ENCODE results near the gene CKAP2L. TPM values are rescaled to one million over a fixed set of nuclear protein-coding genes. Genes with fewer than 3 reads are reported as not detected.
A peak's percentile ranks its signal among the peaks of the same experiment; 100 is the strongest.

Gene CKAP2L
- total and polyA plus RNA-seq, 10 of the 15 experiments (the other 5 are each of a cell fraction or from before 2014, with no cell fraction given) = 10.5 to 37.4 (median 20.2) TPM

DNA sequence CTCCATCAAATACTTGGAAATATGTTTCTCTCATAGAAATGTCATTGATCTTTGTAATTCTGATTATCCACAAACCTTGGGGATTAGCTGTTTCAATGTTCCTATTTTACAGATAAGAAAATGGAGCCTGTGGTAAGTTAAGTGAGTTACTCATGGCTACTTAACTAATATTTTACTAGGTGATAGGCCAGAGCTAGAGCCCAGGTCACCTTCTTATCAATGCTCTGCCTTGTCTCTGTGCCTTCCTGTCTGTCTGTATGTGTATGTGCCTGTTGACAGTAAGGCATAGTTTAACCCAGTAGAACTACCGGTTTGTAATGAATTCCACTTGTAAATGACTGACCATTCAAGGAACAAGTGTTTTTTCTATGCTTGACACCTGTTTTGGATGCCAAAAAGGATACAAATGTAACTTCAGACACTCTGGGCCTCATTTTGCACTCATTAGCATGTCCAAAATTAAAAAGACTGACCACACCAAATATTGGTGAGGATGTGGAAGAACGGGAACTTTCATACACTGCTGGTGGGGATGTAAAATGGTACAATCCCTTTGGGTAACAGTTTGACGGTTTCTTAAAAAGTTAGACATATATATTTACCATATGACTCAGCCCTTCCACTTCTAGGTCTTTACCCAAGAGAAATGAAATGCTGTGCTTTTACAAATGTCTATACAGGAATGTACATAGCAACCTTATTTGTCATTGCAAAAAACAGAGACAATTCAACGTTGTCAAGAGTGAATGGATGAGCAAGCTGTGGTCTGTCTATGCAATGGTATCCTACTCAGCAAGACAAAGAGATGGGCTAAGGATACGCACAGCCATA, 39.5 kb upstream of the CKAP2L start (continued):
- TF ChIP-seq MTA2 (IDR thresholded peaks at IDR 0.05; ENCODE audit: low read depth) = peak; percentile 67
- no peak for TF ChIP-seq NFYA (IDR thresholded peaks at IDR 0.05; ENCODE audit: borderline replicate concordance, low read depth, low read length)
- no peak for TF ChIP-seq MXI1 (IDR thresholded peaks at IDR 0.05; ENCODE audit: low read depth, low read length)
- peak; percentile 79 for TF ChIP-seq JUNB (IDR thresholded peaks at IDR 0.05)
- TF ChIP-seq, protein P1, sequence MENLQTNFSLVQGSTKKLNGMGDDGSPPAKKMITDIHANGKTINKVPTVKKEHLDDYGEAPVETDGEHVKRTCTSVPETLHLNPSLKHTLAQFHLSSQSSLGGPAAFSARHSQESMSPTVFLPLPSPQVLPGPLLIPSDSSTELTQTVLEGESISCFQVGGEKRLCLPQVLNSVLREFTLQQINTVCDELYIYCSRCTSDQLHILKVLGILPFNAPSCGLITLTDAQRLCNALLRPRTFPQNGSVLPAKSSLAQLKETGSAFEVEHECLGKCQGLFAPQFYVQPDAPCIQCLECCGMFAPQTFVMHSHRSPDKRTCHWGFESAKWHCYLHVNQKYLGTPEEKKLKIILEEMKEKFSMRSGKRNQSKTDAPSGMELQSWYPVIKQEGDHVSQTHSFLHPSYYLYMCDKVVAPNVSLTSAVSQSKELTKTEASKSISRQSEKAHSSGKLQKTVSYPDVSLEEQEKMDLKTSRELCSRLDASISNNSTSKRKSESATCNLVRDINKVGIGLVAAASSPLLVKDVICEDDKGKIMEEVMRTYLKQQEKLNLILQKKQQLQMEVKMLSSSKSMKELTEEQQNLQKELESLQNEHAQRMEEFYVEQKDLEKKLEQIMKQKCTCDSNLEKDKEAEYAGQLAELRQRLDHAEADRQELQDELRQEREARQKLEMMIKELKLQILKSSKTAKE (IDR thresholded peaks at IDR 0.05; ENCODE audit: low read depth, poor library complexity, severe bottlenecking) = peak; percentile 77
- TF ChIP-seq NFIC (IDR thresholded peaks at IDR 0.05; ENCODE audit: low read depth, low read length) = peak; percentile 84; the same call in 1 of the 2 replicates
- no peak for TF ChIP-seq ASH2L (IDR thresholded peaks at IDR 0.05; ENCODE audit: borderline replicate concordance, low read depth)
- TF ChIP-seq STAT3 (IDR thresholded peaks at IDR 0.05; ENCODE audit: low read depth, low read length) = peak; percentile 63; the same call in 1 of the 2 replicates
- peak; percentile 2; the same call in 1 of the 2 replicates for TF ChIP-seq SPI1 (IDR thresholded peaks at IDR 0.05; ENCODE audit: borderline replicate concordance, insufficient read depth, low read depth, low read length)
- TF ChIP-seq, protein P2, sequence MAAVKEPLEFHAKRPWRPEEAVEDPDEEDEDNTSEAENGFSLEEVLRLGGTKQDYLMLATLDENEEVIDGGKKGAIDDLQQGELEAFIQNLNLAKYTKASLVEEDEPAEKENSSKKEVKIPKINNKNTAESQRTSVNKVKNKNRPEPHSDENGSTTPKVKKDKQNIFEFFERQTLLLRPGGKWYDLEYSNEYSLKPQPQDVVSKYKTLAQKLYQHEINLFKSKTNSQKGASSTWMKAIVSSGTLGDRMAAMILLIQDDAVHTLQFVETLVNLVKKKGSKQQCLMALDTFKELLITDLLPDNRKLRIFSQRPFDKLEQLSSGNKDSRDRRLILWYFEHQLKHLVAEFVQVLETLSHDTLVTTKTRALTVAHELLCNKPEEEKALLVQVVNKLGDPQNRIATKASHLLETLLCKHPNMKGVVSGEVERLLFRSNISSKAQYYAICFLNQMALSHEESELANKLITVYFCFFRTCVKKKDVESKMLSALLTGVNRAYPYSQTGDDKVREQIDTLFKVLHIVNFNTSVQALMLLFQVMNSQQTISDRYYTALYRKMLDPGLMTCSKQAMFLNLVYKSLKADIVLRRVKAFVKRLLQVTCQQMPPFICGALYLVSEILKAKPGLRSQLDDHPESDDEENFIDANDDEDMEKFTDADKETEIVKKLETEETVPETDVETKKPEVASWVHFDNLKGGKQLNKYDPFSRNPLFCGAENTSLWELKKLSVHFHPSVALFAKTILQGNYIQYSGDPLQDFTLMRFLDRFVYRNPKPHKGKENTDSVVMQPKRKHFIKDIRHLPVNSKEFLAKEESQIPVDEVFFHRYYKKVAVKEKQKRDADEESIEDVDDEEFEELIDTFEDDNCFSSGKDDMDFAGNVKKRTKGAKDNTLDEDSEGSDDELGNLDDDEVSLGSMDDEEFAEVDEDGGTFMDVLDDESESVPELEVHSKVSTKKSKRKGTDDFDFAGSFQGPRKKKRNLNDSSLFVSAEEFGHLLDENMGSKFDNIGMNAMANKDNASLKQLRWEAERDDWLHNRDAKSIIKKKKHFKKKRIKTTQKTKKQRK (IDR thresholded peaks at IDR 0.05; ENCODE audit: low read depth, low read length) = no peak
- TF ChIP-seq, protein P3, sequence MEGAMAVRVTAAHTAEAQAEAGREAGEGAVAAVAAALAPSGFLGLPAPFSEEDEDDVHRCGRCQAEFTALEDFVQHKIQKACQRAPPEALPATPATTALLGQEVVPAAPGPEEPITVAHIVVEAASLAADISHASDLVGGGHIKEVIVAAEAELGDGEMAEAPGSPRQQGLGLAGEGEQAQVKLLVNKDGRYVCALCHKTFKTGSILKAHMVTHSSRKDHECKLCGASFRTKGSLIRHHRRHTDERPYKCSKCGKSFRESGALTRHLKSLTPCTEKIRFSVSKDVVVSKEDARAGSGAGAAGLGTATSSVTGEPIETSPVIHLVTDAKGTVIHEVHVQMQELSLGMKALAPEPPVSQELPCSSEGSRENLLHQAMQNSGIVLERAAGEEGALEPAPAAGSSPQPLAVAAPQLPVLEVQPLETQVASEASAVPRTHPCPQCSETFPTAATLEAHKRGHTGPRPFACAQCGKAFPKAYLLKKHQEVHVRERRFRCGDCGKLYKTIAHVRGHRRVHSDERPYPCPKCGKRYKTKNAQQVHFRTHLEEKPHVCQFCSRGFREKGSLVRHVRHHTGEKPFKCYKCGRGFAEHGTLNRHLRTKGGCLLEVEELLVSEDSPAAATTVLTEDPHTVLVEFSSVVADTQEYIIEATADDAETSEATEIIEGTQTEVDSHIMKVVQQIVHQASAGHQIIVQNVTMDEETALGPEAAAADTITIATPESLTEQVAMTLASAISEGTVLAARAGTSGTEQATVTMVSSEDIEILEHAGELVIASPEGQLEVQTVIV (IDR thresholded peaks at IDR 0.05; ENCODE audit: borderline replicate concordance, partially characterized antibody) = no peak
- TF ChIP-seq RUNX3 (IDR thresholded peaks at IDR 0.05; ENCODE audit: low read length) = peak; percentile 84
- TF ChIP-seq CBFB (IDR thresholded peaks at IDR 0.05; ENCODE audit: low read depth) = peak; percentile 34; the same call in 1 of the 2 replicates
- TF ChIP-seq HDAC6 (IDR thresholded peaks at IDR 0.05; ENCODE audit: unreplicated experiment) = no peak
- TF ChIP-seq NBN (IDR thresholded peaks at IDR 0.05) = no peak
- peak; percentile 40; the same call in 1 of the 2 replicates for TF ChIP-seq EED (IDR thresholded peaks at IDR 0.05; ENCODE audit: low read depth)
- peak; percentile 22; the same call in 1 of the 2 replicates for TF ChIP-seq JUND (IDR thresholded peaks at IDR 0.05; ENCODE audit: low read depth, low read length)
- TF ChIP-seq, protein P4, sequence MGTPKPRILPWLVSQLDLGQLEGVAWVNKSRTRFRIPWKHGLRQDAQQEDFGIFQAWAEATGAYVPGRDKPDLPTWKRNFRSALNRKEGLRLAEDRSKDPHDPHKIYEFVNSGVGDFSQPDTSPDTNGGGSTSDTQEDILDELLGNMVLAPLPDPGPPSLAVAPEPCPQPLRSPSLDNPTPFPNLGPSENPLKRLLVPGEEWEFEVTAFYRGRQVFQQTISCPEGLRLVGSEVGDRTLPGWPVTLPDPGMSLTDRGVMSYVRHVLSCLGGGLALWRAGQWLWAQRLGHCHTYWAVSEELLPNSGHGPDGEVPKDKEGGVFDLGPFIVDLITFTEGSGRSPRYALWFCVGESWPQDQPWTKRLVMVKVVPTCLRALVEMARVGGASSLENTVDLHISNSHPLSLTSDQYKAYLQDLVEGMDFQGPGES (IDR thresholded peaks at IDR 0.05) = no peak
- TF ChIP-seq PML (IDR thresholded peaks at IDR 0.05; ENCODE audit: low read length) = peak; percentile 36; the same call in 1 of the 2 replicates
- TF ChIP-seq CHD2 (IDR thresholded peaks at IDR 0.05; ENCODE audit: borderline replicate concordance, low read depth, low read length) = peak; percentile 27; the same call in 1 of the 2 replicates
